ENCODE measurements around the gene ORC3.
"Not testable (repeated sequence)": the region's sequence is repeated elsewhere in the genome, so short reads cannot be mapped to it uniquely, and the experiment has no call there.

ORC3 gene

GRCh38 chr6:87700397-87701343, 110.7 kb downstream of the ORC3 start:
- peak; percentile 78 to 87 (median 82) for DNase-seq

DNA sequence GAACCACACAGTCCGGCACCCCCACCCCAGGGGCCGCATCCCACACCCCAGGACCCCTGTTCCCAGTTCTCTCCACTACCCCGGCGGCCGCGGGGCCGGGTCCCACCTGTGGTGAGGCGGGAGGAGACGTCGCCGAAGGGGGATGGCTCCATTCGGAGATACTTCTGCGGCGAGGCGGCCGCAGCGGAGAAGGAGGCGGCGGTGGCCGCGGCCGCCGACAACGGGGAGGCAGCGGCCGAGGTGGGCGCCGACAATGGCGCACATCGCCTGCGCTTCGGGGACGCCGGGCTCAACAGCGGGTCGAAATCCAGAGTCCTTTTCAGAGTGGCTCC, 111.4 kb downstream of the ORC3 start:
- DNase-seq: no peak

DNA sequence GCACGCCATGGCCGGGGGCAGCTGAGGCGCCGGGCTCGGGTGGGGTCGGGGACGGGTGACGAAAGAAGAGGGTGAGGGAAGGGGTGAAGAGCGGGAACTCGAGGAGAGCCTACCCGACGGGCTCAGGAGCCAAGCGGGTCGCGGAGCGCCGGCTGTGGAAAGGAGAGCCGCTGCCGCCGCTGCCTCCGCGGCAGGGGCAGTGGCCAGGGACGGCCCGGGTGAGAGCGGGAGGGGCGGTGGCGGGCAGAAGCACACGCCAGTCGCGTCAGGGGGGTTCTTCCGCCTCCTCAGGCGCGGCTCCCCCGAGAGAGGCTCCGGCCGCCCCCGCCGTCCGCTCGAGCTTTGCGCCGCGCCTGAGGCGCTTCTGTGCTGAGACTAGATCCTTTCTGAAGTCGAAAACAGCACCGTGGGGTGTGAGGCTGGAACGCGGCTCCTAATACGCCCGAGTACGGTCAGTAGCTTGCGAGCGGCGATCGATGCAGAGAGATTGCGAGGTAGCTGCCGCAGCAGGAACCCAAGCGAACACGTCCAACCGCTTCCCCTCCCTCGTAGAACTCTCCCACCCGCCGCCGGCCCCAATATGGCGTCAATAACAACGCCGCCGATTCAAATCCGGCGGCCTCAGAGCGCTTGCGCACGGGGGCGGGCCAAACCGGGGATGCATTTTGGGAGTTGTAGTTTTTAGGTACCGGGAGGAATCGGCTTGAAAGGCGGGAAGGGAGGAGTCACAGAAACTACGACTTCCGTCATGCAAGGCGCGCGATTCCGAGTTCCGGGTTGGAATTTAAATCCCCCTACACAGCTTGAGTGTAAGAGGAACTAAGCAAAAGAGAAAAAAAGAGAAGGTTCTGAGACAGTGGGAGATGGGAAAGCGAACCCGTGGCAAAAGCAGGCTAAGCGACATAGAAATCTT, 112.0 kb downstream of the ORC3 start, which contains the start of gene AKIRIN2:
TSS of gene AKIRIN2 (minus strand) at position 558 of the 913 bp plus-strand sequence. CDS start at position 9, 549 bp downstream.
- peak; percentile 99 to 100 (median 100) for DNase-seq

GRCh38 chr6:87702589-87702945, 112.6 kb downstream of the ORC3 start:
- DNase-seq: no peak

- peak in 2 of 3 donors; percentile 34 to 41 for DNase-seq
These were observed 113.1 kb downstream of the ORC3 start for GRCh38 chr6:87703039-87703438.

DNA sequence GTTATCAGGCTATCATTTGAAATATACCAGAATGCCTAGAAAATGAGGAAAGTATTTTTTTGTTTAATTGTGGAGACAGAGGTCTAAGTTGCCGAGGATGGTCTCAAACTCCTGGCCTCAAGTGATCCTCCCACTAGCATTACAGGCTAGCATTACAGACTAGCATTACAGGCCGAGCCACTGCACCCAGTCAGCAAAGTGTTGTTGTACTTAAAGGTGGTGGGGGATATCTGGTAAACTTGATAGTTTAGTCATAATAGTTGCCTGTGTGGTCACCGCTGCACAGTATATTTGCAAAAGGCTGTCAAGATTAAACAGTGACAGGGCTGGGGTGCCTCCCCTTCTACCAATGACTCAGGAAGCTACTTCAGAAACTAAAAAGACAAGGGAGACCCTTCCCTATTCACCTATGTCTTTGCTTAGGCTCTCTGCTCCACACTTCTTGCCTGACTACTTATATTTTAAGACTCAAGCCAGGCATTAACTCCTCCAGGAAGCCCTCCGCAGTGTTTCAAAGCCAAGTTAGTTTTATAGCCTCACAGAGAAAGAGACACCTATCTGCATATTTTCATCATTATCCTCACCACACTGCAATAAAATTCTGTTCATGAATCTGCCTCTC, 115.2 kb downstream of the ORC3 start:
- DNase-seq: peak in 1 of 3 donors; percentile 38

GRCh38 chr6:87706187-87706966, 116.4 kb downstream of the ORC3 start:
- peak in 1 of 3 donors; percentile 17 for DNase-seq

DNA sequence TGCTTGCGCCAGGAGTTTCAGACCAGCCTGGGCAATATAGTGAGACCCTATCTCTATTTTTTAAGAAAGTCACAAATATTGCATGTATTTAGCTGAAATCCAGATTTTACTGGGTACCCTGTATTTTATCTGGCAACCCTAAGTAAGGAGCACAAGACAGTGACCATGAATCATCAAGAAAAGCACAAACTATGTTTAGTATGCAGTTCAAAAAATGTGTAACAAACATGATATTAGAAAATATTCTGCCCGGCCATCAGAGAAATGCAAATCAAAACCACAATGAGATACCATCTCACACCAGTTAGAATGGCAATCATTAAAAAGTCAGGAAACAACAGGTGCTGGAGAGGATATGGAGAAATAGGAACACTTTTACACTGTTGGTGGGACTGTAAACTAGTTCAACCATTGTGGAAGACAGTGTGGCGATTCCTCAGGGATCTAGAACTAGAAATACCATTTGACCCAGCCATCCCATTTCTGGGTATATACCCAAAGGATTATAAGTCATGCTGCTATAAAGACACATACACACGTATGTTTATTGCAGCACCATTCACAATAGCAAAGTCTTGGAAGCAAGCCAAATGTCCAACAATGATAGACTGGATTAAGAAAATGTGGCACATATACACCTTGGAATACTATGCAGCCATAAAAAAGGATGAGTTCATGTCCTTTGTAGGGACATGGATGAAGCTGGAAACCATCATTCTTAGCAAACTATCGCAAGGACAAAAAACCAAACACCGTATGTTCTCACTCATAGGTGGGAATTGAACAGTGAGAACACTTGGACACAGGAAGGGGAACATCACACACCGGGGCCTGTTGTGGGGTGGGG, 118.9 kb downstream of the ORC3 start:
- not testable (repeated sequence) for DNase-seq

- DNase-seq: peak; percentile 63 to 70 (median 65)
These were observed 120.2 kb downstream of the ORC3 start for GRCh38 chr6:87710090-87710489.

- not testable (repeated sequence) for DNase-seq
These were observed 122.8 kb downstream of the ORC3 start for GRCh38 chr6:87712713-87713112.

DNA sequence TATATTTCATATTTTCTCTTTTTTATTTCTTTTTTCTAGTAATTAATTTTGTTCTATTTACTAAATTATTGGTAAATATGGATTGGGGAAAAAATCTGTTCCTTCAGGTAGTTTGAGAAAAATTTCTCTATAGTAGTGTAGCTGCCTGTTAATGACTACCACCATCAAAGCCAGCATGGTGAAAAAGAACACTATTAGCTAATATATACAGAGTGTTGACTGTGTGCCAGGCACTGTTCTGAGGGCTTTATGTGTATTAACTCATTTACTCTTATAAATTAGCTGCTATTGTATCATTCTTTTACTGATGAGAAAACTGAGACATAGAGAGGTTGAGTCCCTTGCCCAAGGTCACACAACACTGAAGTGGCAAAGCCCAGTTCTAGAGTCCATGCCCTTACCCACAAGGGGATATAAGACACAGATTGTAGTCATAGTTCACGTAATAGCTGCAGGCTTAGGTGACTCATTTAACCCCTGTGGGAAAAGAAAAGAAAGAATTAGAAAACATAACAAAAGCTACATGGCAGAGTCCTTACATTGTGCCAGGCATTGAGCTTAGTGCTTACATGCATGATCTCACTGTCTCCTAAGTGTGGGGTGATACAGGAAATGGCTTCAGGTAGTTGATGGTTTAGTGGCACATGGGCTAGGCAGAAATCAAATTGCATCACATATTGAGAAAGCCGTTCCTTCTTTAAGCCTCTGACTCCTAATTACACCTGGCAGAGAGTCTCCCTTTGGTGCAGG, 124.3 kb downstream of the ORC3 start:
- peak; percentile 48 to 79 (median 62) for DNase-seq

Measured in suppressor macrophage treated with lipopolysaccharide for 1 hour (primary cell).